Measurements from ENCODE around the gene PAH.
A peak's percentile ranks its signal among the peaks of the same experiment; 100 is the strongest.

The PAH gene

GRCh38 chr12:102957339-102958050, 40.5 kb upstream of the PAH start, which contains the start of gene ASCL1:
Gene ASCL1 (plus strand): TSS chr12:102957674. CDS start chr12:102958245, 571 bp downstream.
- Histone ChIP-seq H3K4me3 (peak within 1 kb of the TSS; percentile 69), H3K27ac (no peak within 1 kb of the TSS)
- DNase-seq (ENCODE audit: low spot score), result no peak
- no peak for TF ChIP-seq CTCF (IDR thresholded peaks at IDR 0.05)

GRCh38 chr12:102956738-102957327, 39.8 kb upstream of the PAH start:
- TF ChIP-seq CTCF (IDR thresholded peaks at IDR 0.05), result no peak
- no peak overlapping the region for H3K27ac ChIP-seq
- DNase-seq (ENCODE audit: low spot score), result no peak
- peak overlapping the region; percentile 69 for H3K4me3 ChIP-seq

- H3K4me3 ChIP-seq, result peak overlapping the region; percentile 25
- no peak for DNase-seq (ENCODE audit: low spot score)
- H3K27ac ChIP-seq, result no peak overlapping the region
Observed at GRCh38 chr12:102955926-102956737, 39.1 kb upstream of the PAH start.

GRCh38 chr12:102954134-102954533, 37.1 kb upstream of the PAH start:
- TF ChIP-seq CTCF (IDR thresholded peaks at IDR 0.05), result no peak
- H3K27ac ChIP-seq, result no peak overlapping the region
- no peak overlapping the region for H3K4me3 ChIP-seq
- DNase-seq (ENCODE audit: low spot score), result no peak

More at GRCh38 chr12:102955926-102956737, 39.1 kb upstream of the PAH start:
- TF ChIP-seq CTCF (IDR thresholded peaks at IDR 0.05), result no peak

GRCh38 chr12:102953221-102953620, 36.2 kb upstream of the PAH start:
- TF ChIP-seq CTCF (IDR thresholded peaks at IDR 0.05), result no peak
- H3K27ac ChIP-seq, result no peak overlapping the region
- no peak for DNase-seq (ENCODE audit: low spot score)
- H3K4me3 ChIP-seq, result no peak overlapping the region

GRCh38 chr12:102951841-102952240, 34.8 kb upstream of the PAH start:
- Histone ChIP-seq H3K4me3 (no peak overlapping the region), H3K27ac (no peak overlapping the region)
- DNase-seq (ENCODE audit: low spot score), result no peak
- TF ChIP-seq CTCF (IDR thresholded peaks at IDR 0.05), result no peak
